ENCODE results near the gene NBEA. TPM values are rescaled to one million over a fixed set of nuclear protein-coding genes. Genes with fewer than 3 reads are reported as not detected.

The NBEA gene
- total and polyA plus RNA-seq, 2 experiments from 2014 or later, result 2.6 to 12.3 TPM

DNA sequence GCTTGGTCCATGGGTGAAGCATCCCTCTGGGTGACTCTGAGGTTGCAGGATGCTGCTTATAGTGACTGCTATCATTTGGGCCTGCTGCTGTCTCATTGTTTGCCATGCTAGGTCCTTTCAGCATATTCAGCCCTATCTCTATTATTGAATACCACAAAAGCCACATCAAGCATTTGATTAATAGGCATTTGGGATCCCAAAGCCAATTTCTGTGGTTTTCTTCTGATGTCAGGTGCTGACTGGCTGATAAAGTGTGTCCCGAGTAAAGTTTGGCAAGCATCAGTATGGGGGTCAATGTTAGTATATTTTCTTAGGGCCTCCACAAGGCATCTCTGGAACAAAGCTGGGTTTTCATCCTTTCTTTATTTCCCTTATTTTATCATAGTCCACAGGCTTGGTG, 204.6 kb downstream of the NBEA start:
- no peak overlapping the region for H3K4me3 ChIP-seq
- no peak overlapping the region for H3K4me2 ChIP-seq
- H3K36me3 ChIP-seq (replicated peaks; ENCODE audit: insufficient read depth, low read depth), result no peaks in the 10 kb centered on the region
- 100% methylated on average over 1 of the region's 1 CpG for WGBS (ENCODE audit: low lambda C conversion rate, missing lambda C conversion rate)
- TF ChIP-seq, protein P1, sequence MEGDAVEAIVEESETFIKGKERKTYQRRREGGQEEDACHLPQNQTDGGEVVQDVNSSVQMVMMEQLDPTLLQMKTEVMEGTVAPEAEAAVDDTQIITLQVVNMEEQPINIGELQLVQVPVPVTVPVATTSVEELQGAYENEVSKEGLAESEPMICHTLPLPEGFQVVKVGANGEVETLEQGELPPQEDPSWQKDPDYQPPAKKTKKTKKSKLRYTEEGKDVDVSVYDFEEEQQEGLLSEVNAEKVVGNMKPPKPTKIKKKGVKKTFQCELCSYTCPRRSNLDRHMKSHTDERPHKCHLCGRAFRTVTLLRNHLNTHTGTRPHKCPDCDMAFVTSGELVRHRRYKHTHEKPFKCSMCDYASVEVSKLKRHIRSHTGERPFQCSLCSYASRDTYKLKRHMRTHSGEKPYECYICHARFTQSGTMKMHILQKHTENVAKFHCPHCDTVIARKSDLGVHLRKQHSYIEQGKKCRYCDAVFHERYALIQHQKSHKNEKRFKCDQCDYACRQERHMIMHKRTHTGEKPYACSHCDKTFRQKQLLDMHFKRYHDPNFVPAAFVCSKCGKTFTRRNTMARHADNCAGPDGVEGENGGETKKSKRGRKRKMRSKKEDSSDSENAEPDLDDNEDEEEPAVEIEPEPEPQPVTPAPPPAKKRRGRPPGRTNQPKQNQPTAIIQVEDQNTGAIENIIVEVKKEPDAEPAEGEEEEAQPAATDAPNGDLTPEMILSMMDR (IDR thresholded peaks at IDR 0.05; ENCODE audit: poor library complexity), result no peak
- no peak for TF ChIP-seq EZH2phosphoT487 (IDR thresholded peaks at IDR 0.05; ENCODE audit: low read depth, severe bottlenecking, unreplicated experiment)
- no peak for TF ChIP-seq EZH2 (IDR thresholded peaks at IDR 0.05; ENCODE audit: borderline replicate concordance)
- DNase-seq (ENCODE audit: low spot score), result no peak
- no peak overlapping the region for H3K27ac ChIP-seq
- H2AFZ ChIP-seq, result no peak overlapping the region
- H3K9me3 ChIP-seq (ENCODE audit: low read depth), result no peaks in the 10 kb centered on the region
- no peaks in the 10 kb centered on the region for H4K20me1 ChIP-seq (ENCODE audit: insufficient read depth, poor library complexity, severe bottlenecking)
- H3K79me2 ChIP-seq, result no peaks in the 10 kb centered on the region
- no peaks in the 10 kb centered on the region for H3K27me3 ChIP-seq
- no peaks in the 10 kb centered on the region for H3K9me2 ChIP-seq (replicated peaks; ENCODE audit: insufficient read depth)
- H3K4me1 ChIP-seq (ENCODE audit: insufficient read depth), result no peaks in the 10 kb centered on the region

DNA sequence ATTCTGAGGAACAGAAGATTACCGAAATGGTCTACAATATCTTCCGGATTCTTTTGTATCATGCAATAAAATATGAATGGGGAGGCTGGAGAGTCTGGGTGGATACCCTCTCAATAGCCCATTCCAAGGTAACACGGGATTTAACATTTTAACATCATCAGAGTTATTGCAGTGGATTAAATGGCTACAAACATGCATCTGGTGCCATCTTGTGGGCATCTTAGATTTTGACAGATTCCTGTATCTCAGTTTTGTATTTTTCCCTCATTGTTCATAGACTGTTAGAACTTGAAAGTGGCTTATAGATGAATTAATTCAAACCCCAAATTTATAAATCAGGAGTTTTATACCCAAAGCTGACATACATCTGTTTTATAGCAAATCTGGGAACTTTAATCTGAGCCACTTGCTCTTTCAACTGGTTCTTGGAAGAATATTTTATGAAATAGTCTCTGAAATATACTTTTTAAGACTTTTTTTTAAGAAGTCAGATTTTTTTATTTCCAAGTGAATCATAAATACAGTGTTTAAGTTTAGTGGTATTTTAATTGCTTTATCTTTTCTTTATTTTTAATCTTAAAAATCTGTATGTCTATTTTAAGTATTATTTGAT, 215.2 kb downstream of the NBEA start:
- no peaks in the 10 kb centered on the region for H3K9me2 ChIP-seq (replicated peaks; ENCODE audit: insufficient read depth)
- DNase-seq (ENCODE audit: low spot score), result peak; percentile 62
- no peaks in the 10 kb centered on the region for H3K9me3 ChIP-seq (ENCODE audit: low read depth)
- TF ChIP-seq, protein P1 (IDR thresholded peaks at IDR 0.05; ENCODE audit: poor library complexity), result peak; percentile 90
- TF ChIP-seq EZH2 (IDR thresholded peaks at IDR 0.05; ENCODE audit: borderline replicate concordance), result no peak
- TF ChIP-seq EZH2phosphoT487 (IDR thresholded peaks at IDR 0.05; ENCODE audit: low read depth, severe bottlenecking, unreplicated experiment), result no peak
- no peaks in the 10 kb centered on the region for H3K36me3 ChIP-seq (replicated peaks; ENCODE audit: insufficient read depth, low read depth)
- H3K79me2 ChIP-seq, result no peaks in the 10 kb centered on the region
- no peak overlapping the region for H3K27ac ChIP-seq
- no peaks in the 10 kb centered on the region for H4K20me1 ChIP-seq (ENCODE audit: insufficient read depth, poor library complexity, severe bottlenecking)
- no peak overlapping the region for H2AFZ ChIP-seq
- H3K27me3 ChIP-seq, result no peaks in the 10 kb centered on the region
- H3K4me3 ChIP-seq, result no peak overlapping the region
- H3K4me1 ChIP-seq (ENCODE audit: insufficient read depth), result no peaks in the 10 kb centered on the region
- WGBS (ENCODE audit: low lambda C conversion rate, missing lambda C conversion rate), result 49% methylated on average over 3 of the region's 3 CpGs
- H3K4me2 ChIP-seq, result no peak overlapping the region

DNA sequence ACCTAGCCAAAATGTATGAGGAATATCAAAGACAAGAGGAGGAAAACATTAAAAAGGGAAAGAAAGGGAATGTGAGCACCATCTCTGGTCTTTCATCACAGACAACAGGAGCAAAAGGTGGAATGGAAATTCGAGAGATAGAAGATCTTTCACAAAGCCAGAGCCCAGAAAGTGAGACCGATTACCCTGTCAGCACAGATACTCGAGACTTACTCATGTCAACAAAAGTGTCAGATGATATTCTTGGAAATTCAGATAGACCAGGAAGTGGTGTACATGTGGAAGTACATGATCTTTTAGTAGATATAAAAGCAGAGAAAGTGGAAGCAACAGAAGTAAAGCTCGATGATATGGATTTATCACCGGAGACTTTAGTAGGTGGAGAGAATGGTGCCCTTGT, 217.0 kb downstream of the NBEA start:
- no peaks in the 10 kb centered on the region for H3K9me2 ChIP-seq (replicated peaks; ENCODE audit: insufficient read depth)
- 85% methylated on average over 5 of the region's 5 CpGs for WGBS (ENCODE audit: low lambda C conversion rate, missing lambda C conversion rate)

More for the DNA sequence above, 217.0 kb downstream of the NBEA start:
- H3K27ac ChIP-seq, result no peak overlapping the region
- no peaks in the 10 kb centered on the region for H4K20me1 ChIP-seq (ENCODE audit: insufficient read depth, poor library complexity, severe bottlenecking)
- no peaks in the 10 kb centered on the region for H3K79me2 ChIP-seq
- TF ChIP-seq EZH2phosphoT487 (IDR thresholded peaks at IDR 0.05; ENCODE audit: low read depth, severe bottlenecking, unreplicated experiment) (no peak), EZH2 (IDR thresholded peaks at IDR 0.05; ENCODE audit: borderline replicate concordance) (no peak)
- TF ChIP-seq, protein P1 (IDR thresholded peaks at IDR 0.05; ENCODE audit: poor library complexity), result no peak
- H3K4me2 ChIP-seq, result no peak overlapping the region
- no peaks in the 10 kb centered on the region for H3K9me3 ChIP-seq (ENCODE audit: low read depth)
- H3K36me3 ChIP-seq (replicated peaks; ENCODE audit: insufficient read depth, low read depth), result no peaks in the 10 kb centered on the region
- no peak for DNase-seq (ENCODE audit: low spot score)
- H2AFZ ChIP-seq, result no peak overlapping the region
- no peaks in the 10 kb centered on the region for H3K27me3 ChIP-seq
- H3K4me1 ChIP-seq (ENCODE audit: insufficient read depth), result no peaks in the 10 kb centered on the region
- no peak overlapping the region for H3K4me3 ChIP-seq

All from hepatocyte (in vitro differentiated cells).